ENCODE measurements around the gene HPS4.

HPS4 gene

DNA sequence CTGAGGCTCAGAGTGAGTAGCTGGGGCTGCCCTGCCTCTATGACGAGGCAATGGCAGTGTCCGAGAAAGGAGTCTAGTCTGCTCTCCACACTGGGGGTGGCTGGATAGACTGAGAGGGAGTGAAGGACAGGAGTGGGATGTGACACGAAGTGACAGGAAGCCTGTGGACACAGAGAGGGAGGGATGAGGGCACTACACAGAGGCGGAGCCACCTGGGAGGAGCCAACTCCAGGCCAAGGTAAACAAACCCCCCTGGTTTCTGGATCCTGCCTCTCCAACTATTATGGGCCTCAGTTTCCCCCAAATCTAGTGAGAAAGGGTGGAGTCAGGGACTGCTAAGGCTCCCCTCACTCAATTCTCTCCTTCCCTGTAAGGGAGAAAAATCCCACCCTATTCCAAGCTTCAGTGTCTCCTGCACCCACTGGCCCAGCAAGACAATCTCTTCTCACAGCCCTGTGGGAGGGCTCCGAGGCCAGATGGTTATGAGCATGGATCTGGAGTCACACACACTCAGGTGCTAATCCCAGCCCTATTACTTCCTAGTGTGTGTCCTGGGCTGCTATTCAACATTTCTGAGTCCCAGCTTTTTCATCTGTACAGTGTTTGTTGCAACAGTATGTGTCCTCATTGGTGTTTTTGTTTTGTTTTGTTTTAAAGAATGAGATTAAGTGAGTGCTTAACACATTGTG is 29.6 kb downstream of the HPS4 start:
- TF ChIP-seq, protein P1, sequence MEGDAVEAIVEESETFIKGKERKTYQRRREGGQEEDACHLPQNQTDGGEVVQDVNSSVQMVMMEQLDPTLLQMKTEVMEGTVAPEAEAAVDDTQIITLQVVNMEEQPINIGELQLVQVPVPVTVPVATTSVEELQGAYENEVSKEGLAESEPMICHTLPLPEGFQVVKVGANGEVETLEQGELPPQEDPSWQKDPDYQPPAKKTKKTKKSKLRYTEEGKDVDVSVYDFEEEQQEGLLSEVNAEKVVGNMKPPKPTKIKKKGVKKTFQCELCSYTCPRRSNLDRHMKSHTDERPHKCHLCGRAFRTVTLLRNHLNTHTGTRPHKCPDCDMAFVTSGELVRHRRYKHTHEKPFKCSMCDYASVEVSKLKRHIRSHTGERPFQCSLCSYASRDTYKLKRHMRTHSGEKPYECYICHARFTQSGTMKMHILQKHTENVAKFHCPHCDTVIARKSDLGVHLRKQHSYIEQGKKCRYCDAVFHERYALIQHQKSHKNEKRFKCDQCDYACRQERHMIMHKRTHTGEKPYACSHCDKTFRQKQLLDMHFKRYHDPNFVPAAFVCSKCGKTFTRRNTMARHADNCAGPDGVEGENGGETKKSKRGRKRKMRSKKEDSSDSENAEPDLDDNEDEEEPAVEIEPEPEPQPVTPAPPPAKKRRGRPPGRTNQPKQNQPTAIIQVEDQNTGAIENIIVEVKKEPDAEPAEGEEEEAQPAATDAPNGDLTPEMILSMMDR (conservative IDR thresholded peaks at IDR 0.05; ENCODE audit: control insufficient read depth, insufficient read depth, low read depth, low read length), result no peak

GRCh38 chr22:26453216-26453615 is 30.4 kb downstream of the HPS4 start:
- TF ChIP-seq, protein P1 (conservative IDR thresholded peaks at IDR 0.05; ENCODE audit: control insufficient read depth, insufficient read depth, low read depth, low read length), result no peak
- no peak overlapping the region for H3K4me3 ChIP-seq (ENCODE audit: control insufficient read depth, low read depth, low read length)
- DNase-seq (ENCODE audit: low read depth), result no peak

More for the DNA sequence above, 29.6 kb downstream of the HPS4 start:
- DNase-seq (ENCODE audit: low read depth), result no peak
- H3K4me3 ChIP-seq (ENCODE audit: control insufficient read depth, low read depth, low read length), result no peak overlapping the region

- TF ChIP-seq, protein P1 (conservative IDR thresholded peaks at IDR 0.05; ENCODE audit: control insufficient read depth, insufficient read depth, low read depth, low read length), result no peak
- DNase-seq (ENCODE audit: low read depth), result no peak
- H3K4me3 ChIP-seq (ENCODE audit: control insufficient read depth, low read depth, low read length), result no peak overlapping the region
Observed at GRCh38 chr22:26452236-26453016, 31.2 kb downstream of the HPS4 start.

DNA sequence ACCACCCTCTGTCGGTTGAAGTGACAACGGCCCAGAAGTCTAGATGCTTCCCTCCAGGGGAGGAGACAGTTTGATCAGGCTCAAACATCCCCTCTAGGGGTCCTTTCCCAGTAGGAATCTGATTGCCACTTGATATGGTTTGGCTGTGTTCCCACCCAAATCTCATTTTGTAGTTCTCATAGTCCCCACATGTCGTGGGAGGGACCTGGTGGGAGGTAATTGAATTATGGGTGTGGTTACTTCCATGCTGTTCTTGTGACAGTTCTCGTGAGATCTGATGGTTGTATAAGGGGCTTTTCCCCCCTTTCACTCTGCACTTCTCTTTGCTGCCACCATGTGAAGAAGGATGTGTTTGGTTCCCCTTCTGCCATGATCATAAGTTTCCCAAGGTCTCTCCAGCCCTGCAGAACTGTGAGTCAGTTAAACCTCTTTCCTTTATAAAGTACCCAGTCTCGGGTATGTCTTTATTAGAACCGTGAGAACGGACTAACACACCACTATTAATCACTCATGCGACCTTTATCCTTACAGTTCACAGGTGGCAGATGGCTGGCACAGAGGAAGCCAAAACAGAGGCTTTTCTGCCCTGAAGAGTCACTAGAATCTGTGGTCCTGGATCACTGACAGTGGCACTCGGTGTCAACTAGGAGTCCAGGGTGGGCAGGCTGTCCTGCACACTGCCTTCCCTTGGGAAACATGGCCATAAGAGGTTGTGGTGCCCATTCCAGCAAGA is 33.0 kb downstream of the HPS4 start:
- DNase-seq (ENCODE audit: low read depth), result no peak
- no peak overlapping the region for H3K4me3 ChIP-seq (ENCODE audit: control insufficient read depth, low read depth, low read length)
- TF ChIP-seq, protein P1 (conservative IDR thresholded peaks at IDR 0.05; ENCODE audit: control insufficient read depth, insufficient read depth, low read depth, low read length), result no peak

DNA sequence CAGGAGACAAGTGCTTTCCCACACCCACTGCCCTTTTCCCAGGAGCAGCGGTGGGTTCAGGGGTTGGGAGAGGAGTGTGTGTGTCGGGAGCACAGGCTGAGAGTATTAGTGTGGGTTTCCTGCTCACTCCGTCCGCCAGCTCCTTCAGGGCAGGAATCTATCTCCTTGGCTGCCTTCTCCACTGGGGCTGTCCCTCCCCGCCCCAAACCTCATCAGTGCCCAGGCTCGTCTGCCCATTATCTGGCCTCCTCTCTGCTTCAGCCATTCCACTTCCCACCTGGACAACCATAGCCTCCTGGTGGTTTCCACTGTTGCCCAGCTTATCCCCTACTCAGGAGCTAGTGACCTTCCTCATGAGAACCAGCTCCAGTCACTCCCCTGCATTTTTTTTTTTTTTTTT is 34.6 kb downstream of the HPS4 start:
- H3K4me3 ChIP-seq (ENCODE audit: control insufficient read depth, low read depth, low read length), result no peak overlapping the region
- DNase-seq (ENCODE audit: low read depth), result no peak
- TF ChIP-seq, protein P1 (conservative IDR thresholded peaks at IDR 0.05; ENCODE audit: control insufficient read depth, insufficient read depth, low read depth, low read length), result no peak

DNA sequence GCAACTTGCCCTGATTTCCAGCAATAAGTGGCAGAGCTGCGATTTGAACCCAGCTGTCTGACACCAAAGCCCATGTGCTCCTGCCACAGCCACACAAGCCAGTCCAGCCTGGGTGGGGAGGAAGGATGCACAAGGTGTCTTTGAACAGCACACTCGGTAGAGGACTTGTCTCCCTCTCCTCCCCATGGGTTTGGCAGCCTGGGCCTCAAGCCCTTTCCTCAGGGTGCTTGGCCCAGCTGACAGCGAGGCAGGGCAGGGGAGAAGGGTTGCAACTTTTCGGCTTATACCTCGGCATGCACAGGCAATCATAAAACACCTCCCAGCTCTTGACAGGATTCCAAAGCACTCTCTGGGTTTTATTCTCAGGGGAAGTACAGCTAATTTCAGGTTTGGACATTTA is 35.2 kb downstream of the HPS4 start:
- no peak for DNase-seq (ENCODE audit: low read depth)
- no peak overlapping the region for H3K4me3 ChIP-seq (ENCODE audit: control insufficient read depth, low read depth, low read length)
- TF ChIP-seq, protein P1 (conservative IDR thresholded peaks at IDR 0.05; ENCODE audit: control insufficient read depth, insufficient read depth, low read depth, low read length), result no peak
